Ecto neural progenitor cell (in vitro differentiated cells): ENCODE measurements around the gene STAC.
"Not testable (repeated sequence)": the region's sequence is repeated elsewhere in the genome, so short reads cannot be mapped to it uniquely, and the experiment has no call there.

ENCODE experiments used
- DNase-seq: peaks from one replicate; pipeline ENCODE4 v3.0.0-alpha.2; 2018; ENCODE audit warnings: low spot score

Gene STAC

DNA sequence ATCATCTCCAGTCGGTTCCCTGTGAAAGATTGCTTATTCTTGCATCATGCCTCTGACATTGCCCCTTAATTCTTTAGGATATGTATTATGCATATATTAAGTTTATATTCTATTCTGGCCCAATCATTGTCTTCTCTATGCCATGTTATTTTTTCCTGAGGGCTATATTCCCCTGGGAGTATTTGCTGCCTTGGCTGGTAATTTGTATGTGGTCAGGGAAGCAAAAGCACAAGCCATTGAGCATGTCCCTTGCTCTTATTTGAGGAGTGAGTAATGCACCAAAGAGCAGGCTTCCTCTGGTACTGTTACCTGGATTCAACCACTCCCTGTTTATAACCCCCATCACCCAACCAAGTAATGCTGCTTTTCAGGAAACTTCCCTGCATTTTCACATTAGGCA lies 36.3 kb downstream of the STAC start:
- DNase-seq = no peak

DNA sequence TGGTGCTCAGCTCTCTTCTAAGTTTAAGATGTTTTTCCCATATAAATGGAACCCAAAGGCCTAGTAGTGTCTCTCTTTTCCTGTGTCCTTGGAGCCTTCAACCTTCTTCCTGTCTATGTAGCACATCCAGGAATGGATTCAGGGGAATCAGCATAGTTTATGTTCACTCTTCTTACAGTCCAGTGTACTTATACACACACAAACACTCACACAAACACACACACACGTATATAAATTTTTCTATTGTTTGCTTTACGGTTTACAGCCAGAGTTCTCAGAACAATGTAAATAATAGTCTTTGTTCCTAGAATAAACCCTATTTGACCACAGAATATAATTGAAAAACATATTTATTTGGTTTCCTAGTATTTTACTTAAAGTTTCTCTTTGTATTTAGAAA lies 36.9 kb downstream of the STAC start:
- no peak for DNase-seq

DNA sequence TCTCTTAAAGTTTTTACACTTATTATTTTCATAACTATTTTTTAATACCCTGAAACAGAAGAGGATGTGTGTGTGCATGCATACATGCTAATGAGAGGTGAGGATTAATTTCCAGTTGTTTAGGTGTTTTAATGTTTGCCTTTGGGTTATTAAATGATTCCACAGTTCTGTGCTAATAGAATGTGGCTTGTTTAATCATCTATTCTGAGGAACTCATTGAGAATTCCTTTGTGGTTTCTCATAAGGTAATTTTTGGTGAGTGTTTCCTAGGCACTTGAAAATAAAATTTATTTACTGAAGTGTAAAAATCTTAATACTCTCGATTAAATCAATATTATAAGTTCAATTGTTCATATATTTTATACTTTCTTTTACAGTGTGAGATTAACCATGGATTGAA lies 38.0 kb downstream of the STAC start:
- no peak for DNase-seq

DNA sequence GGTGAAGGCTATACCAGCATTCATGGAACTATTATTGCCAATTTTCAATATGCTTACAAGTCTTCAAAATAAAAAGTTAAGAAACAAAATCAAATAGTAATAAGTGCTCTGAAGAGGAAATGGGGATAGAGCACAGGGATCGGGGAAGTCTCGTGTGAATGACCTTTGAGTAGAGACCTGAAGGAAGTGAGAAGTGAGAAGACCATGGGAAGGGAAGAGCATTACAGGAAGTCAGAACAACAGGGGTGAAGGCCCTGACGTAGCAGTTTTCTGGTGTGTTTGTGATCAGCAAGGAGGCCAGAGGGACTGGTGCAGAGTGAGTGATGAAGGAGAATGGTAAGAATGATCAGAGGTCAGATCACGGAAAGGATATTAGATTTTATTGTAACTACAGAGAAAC lies 48.1 kb downstream of the STAC start:
- DNase-seq = no peak

DNA sequence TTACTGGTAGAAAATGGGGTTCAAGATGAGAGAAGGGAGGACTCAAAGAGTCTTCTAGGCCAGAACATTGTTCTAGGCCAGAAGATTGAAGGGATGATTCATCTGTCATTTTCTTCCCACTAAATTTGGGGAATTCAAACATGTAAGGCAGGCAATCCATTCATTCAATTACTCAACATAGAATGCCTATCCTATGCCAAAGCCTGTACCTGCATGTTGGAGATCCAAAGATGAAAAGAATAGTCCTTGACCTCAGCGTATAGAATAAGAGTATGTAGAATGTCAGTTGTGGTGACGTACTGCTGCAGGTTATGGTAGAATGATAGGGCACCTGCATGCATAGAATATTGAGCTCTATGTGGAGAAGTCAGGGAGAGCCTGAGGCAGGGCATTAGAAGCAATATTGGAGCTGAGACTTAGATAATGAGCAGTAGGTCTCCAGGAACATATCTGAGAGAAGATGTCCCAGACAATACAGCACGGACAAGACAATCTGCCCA lies 49.7 kb downstream of the STAC start:
- no peak for DNase-seq

DNA sequence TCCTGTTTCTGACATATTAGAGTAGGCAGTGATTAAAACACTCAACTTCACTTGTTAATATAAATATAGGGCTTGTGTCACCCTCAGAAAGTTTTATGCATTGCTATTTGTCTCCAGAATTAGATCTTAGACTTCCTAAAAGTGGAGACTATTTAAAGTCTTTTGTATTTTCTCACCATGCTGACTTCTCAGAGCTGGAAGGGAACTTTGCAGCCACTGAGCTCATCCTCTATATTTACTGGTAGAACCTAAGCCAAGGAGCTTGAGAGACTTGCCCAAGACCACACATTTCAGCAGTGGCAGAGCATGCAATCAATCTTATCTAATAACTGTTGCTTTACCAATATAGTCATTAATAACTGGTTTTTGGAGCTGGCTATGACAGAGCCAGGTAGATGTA lies 53.2 kb downstream of the STAC start:
- no peak for DNase-seq

DNA sequence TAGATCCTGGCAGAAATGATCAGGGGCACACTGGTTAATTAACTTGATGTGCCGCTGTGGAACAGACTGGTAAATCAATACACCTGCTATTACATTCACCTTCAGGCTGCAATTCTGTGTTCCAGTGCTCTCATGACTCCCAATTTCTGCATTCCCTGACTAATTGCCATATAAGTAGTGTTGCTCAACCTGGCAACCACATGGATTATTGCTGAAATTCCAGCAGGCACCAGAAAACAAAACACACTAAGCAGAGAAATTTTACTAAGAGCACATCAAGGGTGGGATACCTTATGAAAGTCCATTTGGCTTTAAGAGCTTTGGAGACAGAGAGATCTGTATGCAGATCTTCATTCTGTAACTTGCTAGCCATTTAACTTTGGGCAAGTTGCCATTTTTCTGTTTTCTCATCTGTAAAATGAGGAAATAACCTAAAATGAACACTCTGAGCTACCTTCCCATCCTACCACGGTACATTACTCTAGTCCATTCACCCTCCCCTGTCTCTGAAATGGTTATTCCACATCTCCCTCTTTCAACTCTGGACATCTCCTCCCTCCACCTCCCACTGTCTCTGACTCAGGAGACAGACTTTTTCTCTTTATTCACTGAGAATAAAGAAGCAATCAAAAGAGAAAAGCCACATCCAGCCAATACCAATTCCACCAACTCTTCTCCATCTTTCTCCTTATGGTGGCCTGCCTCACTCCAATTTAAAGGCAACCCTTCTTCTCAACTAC lies 54.6 kb downstream of the STAC start:
- no peak for DNase-seq

DNA sequence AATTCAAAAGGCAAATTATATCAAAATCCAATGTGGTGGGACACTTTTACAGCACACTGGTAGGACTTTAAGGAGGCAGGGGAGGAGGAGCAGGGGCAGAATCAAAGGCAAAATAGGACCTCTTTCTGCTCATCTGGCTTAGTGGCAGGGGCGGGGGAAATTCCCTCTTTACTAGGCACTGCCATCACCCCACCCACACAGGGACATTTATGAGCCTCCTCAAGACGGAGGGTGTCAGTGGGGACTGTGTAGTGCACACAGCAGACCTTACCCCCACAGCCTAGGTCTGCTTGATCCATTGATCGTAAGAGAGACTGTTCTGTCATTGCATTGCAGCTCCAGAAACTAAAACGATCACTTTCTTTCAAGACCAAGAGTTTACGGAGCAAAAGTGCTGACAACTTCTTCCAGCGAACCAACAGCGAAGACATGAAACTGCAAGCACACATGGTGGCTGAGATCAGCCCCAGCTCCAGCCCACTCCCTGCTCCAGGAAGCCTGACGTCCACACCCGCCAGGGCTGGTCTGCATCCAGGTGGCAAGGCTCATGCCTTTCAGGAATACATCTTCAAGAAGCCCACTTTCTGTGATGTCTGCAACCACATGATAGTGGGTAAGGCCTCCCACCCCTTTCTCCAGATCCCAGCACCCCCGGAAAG lies 62.9 kb downstream of the STAC start:
- DNase-seq = no peak

DNA sequence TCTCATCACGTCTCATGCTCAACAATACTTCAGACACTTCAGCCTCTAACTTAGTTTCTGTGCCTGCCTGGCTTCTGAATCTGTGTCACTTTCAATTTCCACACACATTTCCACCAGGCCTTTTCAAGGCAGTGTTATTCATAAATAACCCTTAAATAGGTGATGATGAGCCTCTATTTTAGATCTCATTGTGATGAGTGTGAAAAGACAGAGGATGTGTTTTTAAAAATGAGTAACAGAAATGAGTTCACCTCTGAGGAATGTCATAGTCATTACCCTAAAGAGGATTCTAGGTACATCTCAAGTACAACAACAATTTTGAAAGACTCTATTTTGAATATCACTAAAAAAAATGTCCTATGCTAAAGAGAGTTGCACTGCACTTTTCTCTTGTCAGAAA lies 64.6 kb downstream of the STAC start:
- no peak for DNase-seq

DNA sequence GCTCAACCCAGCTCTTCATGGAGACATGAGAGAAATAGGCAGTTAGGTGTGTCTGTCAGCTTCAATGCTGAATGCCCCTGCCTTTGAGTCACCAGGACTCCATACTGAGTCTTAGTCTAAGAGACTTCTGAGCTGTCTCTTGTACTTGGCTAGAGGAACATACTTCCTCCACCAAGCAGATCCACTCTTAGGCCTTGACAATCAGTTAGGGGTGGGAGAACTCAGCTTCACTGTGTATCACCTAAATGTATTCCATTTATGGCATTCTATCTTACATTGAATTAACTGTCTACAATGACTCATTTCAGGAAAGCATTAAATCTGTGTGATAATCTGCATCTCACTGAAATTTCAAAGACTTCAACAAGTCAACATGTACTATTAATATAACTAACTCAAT lies 66.0 kb downstream of the STAC start:
- DNase-seq = no peak

DNA sequence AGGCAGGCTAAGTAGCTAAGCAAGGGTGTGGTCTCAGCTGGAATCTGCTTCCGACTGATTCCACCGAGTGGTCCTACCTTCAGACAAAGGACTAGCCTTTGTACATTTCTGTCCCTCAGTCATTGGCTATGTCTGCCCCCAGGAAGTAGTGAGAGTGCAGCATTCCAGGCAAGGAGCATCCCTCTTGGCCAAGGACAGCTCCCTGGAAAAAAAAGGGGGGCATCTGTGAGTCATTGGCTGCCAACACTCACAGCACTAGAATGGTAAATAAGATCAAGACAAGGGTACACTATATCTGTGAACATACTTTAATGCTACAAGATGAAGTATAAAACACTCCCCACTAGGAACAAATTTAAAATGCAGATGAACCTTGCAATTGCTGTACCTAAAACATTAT lies 66.8 kb downstream of the STAC start:
- DNase-seq = no peak

DNA sequence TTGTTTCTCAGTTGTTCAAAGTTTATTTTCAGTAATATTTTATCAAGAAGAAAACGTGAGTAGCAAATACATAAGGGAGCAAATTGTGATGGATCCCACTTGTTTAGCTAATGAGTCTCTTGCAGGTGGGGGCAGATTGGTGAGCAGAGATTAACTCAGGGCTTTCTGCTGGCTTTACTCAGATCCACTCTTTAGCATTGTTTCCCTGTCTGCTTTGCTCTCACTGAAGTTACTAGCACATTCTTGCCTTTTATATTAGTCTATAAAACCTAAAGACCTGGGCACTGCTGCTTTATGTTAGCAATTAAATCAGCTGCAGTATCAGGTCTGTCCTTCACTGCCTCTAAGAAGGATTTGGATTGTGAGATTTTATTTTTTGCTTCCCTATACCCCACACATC lies 71.5 kb downstream of the STAC start:
- no peak for DNase-seq

DNA sequence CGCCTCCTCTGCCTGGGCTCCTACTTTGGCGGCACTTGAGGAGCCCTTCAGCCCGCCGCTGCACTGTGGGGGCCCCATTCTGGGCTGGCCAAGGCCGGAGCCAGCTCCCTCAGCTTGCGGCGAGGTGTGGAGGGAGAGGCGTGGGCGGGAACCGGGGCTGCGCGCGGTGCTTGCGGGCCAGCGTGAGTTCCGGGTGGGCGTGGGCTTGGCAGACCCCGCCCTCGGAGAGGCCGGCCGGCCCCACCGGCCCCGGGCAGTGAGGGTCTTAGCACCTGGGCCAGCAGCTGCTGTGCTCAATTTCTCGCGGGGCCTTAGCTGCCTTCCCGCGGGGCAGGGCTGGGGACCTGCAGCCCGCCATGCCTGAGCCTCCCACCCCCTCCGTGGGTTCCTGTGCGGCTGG lies 72.9 kb downstream of the STAC start:
- not testable (repeated sequence) for DNase-seq

DNA sequence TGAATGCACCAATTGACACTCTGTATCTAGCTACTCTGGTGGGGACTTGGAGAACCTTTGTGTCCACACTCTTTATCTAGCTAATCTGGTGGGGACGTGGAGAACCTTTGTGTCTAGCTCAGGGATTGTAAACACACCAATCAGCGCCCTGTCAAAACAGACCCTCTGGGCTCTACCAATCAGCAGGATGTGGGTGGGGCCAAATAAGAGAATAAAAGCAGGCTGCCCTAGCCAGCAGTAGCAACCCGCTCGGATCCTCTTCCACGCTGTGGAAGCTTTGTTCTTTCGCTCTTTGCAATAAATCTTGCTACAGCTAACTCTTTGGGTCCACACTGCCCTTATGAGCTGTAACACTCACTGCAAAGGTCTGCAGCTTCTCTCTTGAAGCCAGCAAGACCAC lies 73.6 kb downstream of the STAC start:
- DNase-seq = not testable (repeated sequence)

DNA sequence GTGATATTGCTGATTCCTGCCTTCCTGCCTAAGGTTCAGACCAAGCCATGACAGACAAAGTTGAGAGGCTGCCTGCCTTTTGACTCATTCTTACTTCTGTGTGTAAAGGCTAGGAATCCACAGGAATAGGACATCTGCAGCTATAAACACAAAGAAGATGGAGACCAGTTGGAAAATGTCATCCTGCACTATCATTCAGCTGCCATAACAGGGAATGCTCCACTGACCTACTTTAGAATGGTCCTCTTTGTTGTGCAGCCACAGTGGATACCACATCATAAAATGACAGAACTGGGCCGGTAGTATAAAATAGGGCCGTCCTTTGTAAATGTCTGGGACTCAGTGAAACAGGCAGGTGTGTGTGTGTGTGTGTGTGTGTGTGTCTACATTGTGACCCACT lies 75.1 kb downstream of the STAC start:
- no peak for DNase-seq

DNA sequence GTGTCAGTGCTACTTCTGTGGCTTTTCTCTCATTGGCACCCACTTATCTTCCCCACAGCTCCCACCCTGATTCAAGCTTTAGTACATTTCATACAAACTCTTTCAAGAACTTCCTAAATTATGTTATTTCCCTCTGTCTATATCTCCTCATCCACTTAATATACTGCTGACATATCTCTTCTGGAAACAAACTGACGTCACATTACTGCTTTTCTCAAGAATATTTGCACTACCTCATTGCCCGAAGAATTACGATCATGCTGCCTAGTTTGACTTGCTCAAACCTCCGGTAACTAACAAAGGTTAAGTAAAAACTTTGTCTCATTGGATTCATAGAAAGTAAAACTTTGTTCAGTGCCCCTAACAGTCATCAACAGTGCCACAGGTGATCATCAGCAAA lies 76.5 kb downstream of the STAC start:
- DNase-seq = no peak

DNA sequence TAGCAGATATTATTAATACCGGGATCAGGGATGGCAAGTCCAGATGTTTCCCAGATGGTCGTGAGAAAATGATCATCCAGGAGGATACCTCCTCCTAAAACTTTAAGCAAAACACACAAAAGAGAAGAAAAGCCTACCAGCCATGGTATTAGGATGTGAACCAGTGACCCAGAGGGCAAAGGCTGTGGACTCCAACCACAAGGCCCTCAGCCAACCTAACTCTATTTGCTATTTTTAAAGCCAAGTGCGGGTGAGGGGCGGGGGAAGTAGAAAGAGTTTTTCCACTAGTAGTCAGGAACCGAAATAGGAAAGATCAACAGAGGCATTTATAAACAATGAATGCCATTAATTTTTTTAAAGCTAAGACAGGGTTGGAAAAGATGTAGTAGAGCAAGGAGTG lies 77.4 kb downstream of the STAC start:
- DNase-seq = no peak

DNA sequence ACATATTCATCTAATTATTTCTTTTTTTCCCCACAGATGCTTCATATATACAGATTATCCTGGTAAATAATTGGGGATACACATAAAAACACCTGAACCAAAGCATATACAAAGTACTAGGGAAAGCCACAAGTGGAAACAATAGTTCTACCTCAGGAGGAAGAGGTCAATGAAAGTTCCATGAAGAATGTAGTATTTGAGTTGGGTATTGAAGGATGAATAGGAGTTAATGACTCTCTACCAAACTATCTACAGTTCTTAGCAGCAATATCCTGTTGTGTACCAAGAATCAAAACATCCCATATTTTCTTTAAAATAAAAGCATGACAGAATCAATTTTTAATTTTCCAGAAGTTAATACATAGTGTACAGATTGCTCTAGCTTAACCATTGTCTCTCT lies 78.9 kb downstream of the STAC start:
- no peak for DNase-seq

DNA sequence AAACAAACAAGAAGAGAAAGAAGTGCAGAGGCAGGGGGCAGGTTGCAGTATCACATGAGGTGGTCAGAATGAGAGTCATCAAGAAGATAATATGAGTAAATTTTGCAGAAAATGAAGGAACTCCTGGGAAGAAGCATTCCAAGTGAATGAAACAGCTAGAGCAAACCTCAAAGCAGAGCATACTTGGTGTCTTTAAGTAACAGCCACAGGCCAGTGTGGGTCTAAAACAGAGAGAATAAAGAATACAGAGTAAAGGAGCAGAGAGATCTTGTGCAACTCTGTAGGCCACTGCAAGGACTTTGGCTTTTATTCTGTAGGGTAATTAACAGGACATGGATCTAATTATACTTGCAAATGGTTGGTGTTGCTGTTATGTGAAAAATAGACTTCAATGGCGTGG lies 81.3 kb downstream of the STAC start:
- no peak for DNase-seq

DNA sequence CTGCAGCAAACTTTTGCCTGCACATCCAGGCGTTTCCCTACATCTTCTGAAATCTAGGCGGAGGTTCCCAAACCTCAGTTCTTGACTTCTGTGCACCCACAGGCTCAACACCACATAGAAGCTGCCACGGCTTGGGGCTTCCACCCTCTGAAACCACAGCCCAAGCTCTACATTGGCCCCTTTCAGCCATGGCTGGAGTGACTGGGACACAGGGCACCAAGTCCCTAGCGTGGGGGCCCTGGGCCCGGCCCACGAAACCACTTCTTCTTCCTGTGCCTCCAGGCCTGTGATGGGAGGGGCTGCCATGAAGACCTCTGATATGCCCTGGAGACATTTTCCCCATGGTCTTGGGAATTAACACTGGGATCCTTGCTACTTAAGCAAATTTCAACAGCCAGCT lies 91.7 kb downstream of the STAC start:
- DNase-seq = not testable (repeated sequence)

DNA sequence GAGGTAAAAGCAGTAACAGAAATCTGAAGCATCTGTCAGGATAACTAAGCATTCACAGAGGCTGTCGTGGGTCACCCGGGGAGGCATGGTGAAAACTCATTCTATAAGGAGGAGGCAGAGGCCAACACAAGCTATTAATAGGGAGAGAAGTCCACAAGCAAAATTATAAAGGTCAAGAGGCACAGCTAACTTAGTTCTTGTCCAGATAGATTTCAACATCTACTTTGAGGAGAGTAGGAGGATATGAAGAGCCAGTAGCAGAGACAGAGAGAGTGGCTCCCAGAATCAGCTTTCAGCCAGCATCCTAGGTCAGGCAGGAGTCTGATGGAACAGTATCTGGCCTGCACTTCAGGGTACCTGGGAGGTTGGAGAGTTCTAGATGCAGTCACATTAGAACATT lies 95.3 kb downstream of the STAC start:
- no peak for DNase-seq

DNA sequence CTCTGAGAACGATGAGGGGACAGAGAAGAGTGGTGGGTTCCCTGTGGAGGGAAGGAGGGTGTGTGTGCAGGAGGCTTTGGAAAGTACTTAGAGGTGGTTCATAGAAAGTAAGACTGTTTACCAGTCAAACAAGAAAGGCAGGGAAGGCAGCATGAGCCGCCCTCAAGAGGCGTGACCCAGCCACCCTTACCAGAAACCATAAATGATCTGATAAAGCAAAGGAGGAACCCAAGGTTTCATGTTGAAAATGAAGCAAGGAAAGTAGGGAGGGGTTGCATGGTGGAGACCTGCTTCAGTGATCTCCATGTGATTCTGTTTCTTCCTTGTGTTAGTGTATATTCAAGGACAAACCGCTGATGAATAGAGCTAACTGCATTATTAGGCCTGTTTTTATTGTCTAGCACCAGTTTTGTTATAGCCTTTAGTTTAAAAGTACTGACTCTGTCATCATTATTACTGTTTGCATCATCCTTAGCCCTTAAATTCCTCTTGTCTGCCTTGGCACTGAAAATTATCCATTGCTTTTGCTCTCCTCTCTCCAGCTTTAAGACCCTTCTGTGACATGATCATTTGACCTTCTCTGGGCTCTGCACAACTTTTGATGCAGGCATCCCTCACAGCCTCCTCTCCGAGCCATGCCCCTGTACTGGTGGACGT lies 96.1 kb downstream of the STAC start:
- DNase-seq = no peak

DNA sequence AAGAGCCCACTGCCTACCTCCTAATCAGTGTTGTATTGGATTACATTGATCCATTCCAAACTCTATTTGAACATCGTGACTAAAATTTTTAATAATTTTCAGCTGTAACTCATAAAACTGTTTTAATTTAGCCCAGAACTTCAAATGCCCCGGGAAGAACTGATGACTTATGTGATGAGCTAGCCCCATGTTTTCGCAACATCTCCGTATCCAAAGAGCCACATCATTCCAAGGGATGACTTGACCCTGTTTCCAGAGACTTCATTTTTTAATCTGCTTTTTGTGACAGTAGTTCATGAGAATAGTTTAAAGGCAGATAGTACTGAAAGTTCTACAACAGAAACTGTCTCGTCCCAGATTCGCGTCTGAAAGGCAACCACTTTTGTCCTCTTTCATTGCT lies 97.4 kb downstream of the STAC start:
- DNase-seq = no peak
